Germinal center (tissue), 1 donor: ENCODE results near the gene ZNF81.
"Not testable (repeated sequence)": the region's sequence is repeated elsewhere in the genome, so short reads cannot be mapped to it uniquely, and the experiment has no call there.

Source experiments
- DNase-seq: peaks from one replicate; pipeline ENCODE4 v3.0.0; 2012; ENCODE audit warnings: mixed read lengths, low spot score

ZNF81 gene

DNA sequence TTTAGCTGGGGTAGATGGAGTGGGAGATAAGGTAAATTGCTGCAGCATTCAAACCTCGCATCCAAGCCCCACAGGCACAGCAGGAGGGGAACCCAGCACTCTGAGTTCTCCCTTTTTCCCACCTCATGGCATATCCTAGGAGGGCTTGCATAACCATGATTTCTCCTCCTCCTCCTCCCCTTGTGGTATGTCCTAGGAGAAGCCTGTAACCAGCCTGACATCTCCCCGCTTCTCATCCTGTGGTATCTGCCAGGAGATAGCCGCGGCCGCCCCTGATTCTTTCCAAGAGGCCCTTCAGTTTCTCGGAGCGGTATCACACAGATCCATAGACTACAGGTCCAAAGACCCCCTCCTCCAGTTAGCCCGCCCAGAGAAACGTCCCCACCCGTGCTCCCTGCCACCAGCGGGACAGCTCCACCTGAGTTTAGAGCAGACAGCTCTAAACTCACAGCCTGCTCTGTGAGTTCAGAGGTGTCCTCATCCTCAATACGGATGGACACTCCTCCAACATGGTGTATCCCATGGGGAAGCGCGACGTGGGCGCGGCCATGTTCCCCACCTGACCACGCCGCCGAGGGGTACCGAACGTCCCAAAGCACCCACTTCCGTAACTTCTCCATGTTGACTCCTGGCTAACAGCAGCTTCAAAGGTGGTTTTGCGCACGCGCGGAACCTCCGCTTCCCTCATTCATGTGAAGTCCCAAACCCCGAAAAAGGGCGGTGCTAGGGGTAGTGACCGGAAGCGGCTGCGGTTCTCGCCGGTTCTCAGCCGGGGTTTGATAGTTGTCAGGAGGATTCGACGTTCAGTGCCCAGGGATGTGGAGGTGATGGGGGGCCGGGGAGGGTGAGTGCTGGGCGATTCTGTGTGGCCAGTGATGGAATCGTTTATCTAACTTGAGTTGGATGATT is at the start of gene ZNF81:
Gene ZNF81, plus strand, starts transcription at position 739 of the 909 bp plus-strand sequence. CDS start 9,366 bp downstream, outside the sequence.
- peak; percentile 85 for DNase-seq

DNA sequence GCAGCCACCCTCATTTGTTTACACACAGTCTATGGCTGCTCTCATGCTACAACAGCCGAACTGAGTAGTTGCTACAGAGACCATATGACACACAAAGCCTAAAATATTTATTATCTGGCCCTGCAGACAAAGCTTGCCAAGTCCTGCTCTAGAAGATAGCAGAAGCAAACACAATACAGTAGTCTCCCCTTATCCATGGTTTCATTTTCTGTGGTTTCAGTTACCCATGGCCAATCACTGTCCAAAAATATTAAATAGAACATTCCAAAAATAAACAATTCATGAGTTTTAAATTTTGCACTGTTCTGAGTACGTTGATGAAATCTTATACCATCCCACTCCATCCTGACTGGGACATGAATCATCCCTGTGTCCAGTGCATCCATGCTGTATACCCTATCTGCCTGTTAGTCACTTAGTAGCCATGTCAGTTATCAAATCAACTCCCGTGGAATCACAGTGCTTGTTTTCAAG is 40.2 kb upstream of the ZNF81 start:
- no peak for DNase-seq

- DNase-seq, result no peak
These were observed 39.6 kb upstream of the ZNF81 start for GRCh38 chrX:47797084-47797483.

GRCh38 chrX:47798861-47799260 is 37.8 kb upstream of the ZNF81 start:
- DNase-seq, result no peak

DNA sequence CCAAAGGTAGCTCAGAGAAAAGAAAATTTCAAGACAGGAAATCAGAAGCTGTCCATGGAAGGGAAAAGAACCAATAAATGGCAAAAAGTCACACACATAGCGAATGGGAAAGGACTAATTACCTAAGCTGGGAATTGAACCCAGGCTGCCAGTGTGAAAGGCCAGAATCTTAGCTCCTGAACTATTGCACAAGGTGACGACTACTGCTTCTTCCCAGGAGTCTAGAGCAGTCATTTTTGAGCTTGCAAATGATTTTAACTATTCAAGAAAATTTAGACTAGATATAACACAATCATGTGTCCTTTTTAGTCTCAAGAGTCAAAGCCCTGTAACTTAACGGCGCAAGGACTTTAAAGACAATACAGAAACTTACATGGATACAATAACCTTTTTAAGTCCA is 34.1 kb upstream of the ZNF81 start:
- no peak for DNase-seq

GRCh38 chrX:47803103-47803502 is 33.6 kb upstream of the ZNF81 start:
- DNase-seq, result not testable (repeated sequence)

DNA sequence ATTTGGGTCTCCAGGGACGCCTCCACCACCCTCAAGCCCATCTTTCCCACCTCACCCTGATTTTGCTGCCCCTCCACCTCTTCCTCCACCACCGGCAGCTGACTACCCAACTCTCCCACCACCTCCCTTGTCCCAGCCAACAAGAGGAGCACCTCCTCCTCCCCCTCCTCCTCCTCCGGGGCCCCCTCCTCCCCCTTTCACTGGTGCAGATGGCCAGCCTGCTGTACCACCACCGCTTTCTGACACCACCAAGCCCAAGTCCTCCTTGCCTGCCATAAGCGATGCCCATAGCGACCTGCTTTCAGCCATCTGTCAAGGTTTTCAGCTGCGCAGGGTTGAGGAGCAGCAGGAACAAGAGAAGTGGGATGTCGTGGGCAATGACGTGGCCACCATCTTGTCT is 32.4 kb upstream of the ZNF81 start:
- no peak for DNase-seq

DNA sequence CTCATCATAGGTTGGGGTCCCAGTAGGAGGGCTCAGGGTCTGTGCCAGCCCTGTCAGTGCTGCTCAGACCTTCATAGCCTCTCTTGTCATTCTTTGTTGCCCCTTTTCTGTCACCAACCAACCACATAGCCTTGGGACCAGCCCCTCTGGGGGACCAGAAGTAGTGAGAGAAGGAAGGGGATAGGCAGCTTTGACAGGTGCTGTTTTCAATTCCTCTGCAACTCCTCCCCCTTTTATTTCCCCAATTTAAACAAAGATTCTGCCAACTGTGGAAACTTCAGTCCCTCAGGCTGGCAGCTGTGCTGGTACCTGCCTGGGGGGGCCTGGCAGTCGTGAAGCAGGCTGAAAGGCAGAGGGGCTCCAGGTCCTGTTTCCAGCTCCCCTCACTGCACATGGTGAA is 30.9 kb upstream of the ZNF81 start:
- DNase-seq, result not testable (repeated sequence)

DNA sequence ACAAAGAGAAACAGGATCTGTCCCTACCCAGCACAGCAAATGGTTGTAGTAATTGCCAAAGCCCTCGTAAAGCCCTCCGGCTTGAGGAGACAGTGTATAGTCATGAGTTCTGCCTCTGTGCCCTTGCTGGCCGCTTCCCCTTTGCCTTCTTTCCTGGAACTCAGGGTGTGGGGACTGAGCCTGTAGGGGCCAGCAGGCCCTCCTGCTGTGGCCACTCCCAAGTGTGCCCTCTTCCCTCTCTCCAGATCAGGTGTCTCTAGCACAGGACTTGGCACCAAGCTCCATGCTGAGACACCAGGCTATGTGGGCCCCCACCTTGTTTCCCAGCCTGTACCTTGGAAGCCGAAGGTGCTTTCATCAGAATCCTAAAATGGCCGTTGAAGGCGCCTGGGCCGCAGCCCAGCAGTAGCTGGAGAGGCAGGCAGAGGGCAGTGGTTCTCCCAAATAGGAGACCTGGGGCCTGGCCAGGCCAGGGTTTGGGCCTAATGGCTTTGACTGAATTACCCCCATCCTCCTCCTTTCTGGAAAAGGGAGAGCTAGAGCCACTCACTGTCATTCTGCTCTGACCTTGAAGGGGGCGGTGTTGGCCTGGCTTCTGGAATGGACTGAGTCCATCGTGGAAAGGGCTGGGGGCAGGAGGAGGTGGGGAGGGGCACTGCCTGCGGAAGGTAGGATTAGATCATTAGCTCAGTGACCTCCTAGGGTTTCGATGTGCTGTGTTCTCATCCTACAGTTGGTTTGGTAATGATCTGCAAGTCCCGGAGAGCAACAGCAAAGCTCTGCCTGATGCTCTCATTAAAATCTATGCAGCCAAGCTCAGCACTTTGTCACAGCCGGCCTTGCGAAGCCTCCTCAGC is 30.1 kb upstream of the ZNF81 start:
- DNase-seq, result not testable (repeated sequence)

DNA sequence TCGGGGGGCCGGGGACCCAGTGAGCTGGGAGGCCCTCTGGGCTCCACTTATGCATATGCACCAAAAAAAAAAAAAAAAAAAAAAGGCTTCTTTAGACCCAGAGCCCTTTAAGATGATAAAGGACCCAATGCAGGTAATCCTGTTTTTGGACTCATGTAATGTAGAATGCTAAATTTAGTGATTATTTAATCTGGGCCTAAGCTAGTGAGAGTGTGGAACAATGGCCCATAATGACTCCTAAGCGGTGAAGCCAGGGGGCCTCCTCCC is 29.5 kb upstream of the ZNF81 start:
- DNase-seq, result not testable (repeated sequence)

DNA sequence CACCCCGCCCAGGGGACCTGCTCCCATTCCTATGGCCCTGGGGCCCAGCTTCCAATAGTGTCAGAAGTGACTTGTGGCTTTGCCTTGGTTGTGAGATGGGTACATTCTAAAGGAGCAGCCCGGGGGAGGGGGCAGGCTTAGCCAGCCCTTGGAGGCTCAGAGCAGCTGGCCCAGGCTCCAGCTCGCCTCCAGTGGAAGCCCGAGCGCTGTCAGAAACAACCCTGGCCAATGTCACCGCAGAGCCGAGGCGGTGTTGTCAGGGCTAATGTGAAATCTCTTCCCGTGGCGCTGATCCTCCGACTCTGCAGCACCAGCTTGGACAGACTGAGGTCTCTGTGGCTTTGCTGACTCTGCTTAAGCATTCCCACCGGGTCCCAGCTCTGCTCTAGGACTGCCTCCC is 29.2 kb upstream of the ZNF81 start:
- DNase-seq, result no peak

DNA sequence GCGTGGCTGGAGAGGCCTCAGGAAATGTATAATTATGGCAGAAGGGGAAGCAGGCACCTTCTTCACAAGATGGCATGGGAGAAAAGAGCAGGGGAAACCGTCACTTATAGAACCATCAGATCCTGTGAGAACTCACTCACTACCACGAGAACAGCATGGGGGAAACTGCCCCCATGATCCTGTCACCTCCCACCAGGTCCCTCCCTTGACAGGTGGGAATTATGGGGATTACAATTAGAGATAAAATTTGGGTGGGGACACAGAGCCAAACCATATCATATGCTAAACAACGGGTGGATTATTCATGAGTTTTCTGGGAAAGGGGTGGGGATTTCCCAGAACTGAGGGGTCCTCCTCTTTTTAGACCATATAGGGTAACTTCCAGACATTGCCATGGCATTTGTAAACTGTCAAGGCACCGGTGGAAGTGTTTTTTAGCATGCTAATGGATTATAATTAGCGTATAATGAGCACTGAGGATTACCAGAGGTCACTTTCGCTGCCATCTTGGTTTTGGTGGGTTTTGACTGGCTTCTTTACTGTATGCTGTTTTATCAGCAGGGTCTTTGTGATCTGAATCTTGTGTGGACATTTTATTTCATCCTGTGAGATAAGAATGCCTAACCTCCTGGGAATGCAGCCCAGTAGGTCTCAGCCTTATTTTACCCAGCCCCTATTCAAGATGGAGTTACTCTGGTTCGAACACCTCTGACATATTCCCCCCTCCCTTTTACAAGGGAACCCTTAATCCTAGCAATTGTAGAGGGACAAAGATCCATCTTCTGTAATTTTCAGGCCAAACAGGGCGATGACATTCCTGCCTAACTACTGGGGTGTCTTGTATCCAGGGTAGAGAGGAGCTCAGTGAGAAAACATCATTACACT is 27.6 kb upstream of the ZNF81 start:
- DNase-seq, result no peak

DNA sequence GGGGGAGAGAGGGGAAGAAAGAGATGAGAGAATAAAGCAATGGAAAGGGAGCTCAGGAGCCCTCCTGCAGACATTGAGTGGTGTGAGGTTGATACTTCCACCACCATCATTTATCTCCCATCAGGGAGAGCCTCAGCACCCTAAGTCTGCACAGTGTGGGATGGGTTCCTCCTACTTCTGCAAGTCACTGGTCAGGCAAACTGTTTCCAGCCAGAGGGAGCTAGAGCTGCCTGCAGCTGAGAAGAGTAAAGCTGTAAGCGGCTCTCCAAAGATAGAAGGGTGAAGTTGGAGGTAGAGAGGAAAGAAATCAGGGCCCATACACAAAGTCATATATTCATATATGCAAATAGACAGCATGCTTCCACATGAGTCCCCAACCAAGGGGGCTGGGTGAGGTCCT is 21.9 kb upstream of the ZNF81 start:
- DNase-seq, result no peak

DNA sequence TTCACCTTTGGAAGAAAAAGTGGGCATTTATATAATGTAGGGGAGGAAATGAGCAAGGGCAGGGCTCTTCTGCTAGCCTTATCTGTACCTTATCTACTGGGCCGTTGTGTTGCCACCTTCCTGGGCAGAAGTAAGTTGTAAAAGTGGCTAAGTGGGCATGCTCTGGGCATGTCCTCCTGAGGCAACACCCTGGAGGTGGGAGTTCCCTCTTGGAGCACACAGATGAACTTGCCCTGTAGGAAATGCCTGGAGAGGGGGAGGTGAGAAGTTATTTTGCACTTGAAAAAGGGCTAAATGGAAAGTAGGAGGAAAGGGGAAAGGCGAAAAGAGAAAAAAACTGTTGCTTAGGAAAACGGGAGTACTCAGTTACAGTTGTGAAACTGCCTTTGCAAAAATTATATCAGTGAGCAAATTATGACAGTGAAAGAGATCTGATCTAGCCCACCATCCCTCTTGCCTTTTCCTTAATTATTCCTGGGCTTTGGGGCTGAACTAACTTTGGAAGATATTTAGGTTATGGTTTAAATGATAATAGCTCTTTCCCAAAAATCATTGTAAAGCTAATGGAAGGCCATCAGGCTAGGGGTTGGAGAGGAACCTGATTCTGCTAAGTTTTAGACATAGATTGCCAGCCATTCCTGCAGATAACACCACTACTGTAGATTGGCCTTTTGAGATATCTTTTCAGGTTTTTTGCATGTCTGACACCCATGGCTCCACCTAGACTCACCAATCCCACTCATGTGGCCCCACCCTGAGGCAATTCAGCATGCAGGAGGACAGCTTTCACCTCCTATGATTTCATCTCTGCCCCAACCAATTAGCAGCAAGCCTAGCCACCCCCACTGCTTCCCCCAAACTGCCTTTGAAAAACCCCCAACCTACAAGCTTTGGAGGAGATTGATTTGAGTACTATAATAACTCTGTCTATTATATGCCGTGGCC is 20.5 kb upstream of the ZNF81 start:
- no peak for DNase-seq

- DNase-seq, result no peak
These were observed 19.3 kb upstream of the ZNF81 start for GRCh38 chrX:47817421-47817820.

GRCh38 chrX:47817897-47818296 is 18.8 kb upstream of the ZNF81 start:
- no peak for DNase-seq

- no peak for DNase-seq
These were observed 7.7 kb upstream of the ZNF81 start for GRCh38 chrX:47828984-47829383.

DNA sequence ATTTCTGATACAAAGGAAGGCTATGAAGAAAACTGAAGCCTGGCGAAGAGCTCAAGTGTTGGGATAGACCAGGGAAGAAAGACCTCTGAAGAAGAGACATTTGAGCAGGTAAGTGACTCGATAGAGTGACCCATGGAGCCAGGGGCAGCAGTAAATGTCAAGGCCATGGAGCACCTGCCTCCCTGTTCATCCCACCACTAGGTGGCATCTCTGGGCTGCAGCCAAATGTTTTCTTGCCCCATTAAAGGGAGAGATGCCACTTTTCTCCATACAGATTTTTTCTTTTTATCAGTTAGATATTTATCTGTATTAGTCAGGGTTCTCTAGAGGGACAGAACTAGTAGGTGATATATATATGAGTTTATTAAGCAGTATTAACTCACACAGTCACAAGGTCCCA is 4.9 kb upstream of the ZNF81 start:
- peak; percentile 50 for DNase-seq

GRCh38 chrX:47838361-47838760 is 1.7 kb downstream of the ZNF81 start:
- no peak for DNase-seq

DNA sequence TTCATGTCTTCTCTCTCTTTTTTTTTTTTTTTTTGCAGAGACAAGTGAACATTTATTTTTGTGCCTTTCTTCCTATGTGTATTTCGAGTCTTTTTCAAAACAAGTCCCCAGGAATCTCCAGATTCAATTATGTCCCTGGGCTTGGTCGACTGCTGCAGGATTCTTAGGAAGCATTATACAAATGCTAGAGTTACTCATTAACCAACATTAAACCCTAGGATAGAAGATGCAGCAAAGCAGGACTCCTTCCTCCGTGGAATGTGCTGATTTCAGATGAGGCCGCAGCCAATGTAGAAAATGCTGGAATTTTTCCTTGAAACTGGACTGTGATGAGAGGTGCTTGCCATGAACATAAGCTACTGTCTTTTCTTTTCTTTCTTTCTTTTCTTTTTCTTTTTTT is 3.4 kb downstream of the ZNF81 start:
- DNase-seq, result no peak

- DNase-seq, result no peak
These were observed 6.7 kb downstream of the ZNF81 start for GRCh38 chrX:47843363-47843762.
